Left colon (tissue), 2 donors: Measurements from ENCODE around the gene ZNF784. TPM values are rescaled to one million over a fixed set of nuclear protein-coding genes. Genes with fewer than 3 reads are reported as not detected.
"Not testable (repeated sequence)": the region's sequence is repeated elsewhere in the genome, so short reads cannot be mapped to it uniquely, and the experiment has no call there.

Experiments used
- ATAC-seq: fragments of 200-7000 bp; cut with Tn5 transposase; one replicate; pipeline ENCODE4 v1.9.1; 2020; ENCODE audit warnings: mild to moderate bottlenecking, moderate library complexity
- DNase-seq, 2 donors: peaks; one replicate each; pipeline ENCODE4 v3.0.0-alpha.2; 2020
- intact Hi-C, 2 donors: fragments of 100-400 bp; cut with DNase I in 1 of 2; cut with micrococcal nuclease in 1 of 2; formaldehyde crosslinking; loops; one replicate each; pipeline versions ENCODE4 v1.11.2 to v1.14.0; 2022; cut with DNase I, micrococcal nuclease
- total RNA-seq, 2 donors: library from RNA; stranded (reverse); fragmentation: NEBNext Ultra II Directional; extraction: Animal tissue kit (Norgen Biotek cat#: 25700); gene quantifications; one replicate each; pipeline ENCODE4 v1.2.1, GENCODE V29; 2021
- donor health status: DM: no; HTN: no; CAD: no.
- donor health status: DM: yes; HTN: yes; CAD: no.

The ZNF784 gene
- total RNA-seq, 2 donors from 2014 or later = 8.6 to 11.6 TPM

DNA sequence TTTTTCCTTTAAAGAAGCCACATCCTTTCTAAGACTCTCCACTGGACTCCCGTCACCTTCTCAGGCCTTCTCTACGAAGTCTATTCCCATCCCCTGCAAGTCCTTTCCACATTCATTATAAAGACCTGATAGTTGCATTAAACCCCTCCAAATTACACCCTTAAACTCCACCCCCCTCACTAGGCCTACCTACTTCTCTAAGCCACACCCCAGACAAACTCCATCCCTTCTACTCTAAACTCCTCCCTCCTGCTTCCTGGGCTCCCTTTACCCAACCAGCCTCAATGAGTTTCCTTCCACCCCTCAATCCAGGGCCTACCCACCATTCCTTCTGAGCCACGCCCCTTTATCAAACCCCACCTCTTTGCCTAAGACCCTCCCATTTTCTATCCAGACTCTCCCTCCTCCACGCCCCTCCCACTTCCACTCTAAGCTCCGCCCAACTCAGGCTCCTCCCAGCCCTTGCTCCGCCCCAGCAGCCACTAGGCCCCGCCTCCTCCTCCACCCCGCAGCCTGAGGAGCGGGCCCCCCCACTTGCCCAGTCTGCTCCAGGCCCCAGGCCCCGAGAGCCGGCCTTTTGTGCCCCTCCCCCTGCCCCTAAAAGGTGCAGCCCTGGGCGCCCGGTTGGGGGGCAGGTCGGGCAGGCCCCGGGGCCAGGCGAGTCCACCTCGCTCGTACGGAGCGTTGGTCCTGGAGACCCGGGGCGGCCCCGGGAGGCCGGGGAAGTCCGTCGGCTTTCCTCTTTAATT is 25.5 kb downstream of the ZNF784 start:
- intact Hi-C loops = no loop called here
- ATAC-seq = peak; percentile 82
- DNase-seq = peak; percentile 92 to 95

- ATAC-seq (no peak), DNase-seq (no peak)
- intact Hi-C loops = no loop called here
Observed at GRCh38 chr19:55598034-55598433, 26.3 kb downstream of the ZNF784 start.

DNA sequence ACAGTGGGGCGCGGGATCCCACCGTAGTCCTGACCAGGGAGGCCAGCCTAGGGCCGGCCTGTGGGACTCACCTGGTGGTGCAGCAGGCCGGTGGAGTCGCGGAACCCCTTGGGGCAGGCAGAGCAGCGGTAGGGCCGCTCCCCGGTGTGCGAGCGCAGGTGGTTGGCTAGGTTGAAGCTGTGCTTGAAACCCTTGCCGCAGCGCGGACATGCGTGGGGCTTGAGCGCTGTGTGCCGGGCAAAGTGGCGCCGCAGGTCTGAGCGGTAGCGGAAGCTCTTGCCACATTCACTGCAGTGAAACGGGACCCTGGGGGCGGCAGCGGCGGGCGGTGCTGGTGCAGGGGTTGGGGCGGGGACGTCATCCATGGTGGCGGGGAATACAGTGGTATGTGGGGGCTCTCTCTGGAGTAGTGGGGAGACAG is 26.9 kb downstream of the ZNF784 start:
- intact Hi-C loops = no loop called here
- no peak for ATAC-seq

GRCh38 chr19:55596304-55596703 is 28.1 kb downstream of the ZNF784 start:
- intact Hi-C loops = no loop called here
- ATAC-seq (no peak), DNase-seq (no peak)

More for the DNA sequence above, 26.9 kb downstream of the ZNF784 start:
- DNase-seq = no peak

DNA sequence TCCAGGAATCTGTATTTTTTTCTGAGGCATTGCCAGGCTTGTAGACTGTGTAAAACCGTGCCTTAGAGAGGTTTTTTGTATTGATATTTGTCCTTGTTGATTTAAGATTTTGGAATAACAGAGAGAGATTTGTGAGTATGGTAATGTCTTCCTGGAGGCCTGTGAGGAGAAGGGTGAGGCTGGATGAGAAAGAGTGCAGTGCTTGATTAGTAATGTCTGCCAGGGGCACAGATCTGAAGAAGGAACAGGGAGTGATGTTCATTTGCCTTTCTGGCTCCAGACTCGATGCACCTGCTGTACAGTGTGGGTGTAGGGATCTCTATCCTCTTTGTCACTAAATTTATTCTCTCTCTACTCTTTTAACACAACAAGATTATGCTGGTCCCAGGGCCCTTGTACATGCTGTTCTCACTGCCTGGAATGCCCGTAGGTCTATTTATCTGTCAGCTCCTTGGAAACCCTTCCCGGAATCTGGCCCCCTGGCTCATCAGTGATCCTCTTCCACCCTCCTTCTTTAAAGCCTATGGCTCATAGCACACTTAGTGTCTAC is 29.3 kb downstream of the ZNF784 start:
- intact Hi-C loops = no loop called here
- ATAC-seq (no peak), DNase-seq (no peak)

- ATAC-seq = no peak
- intact Hi-C loops = no loop called here
- DNase-seq = no peak
Observed at GRCh38 chr19:55593096-55593772, 31.1 kb downstream of the ZNF784 start.

GRCh38 chr19:55592391-55593090 is 31.8 kb downstream of the ZNF784 start:
- intact Hi-C loops = no loop called here
- ATAC-seq (no peak), DNase-seq (no peak)

- no peak for DNase-seq
- intact Hi-C loops = no loop called here
- no peak for ATAC-seq
Observed at GRCh38 chr19:55591555-55591954, 32.8 kb downstream of the ZNF784 start.

- DNase-seq (no peak), ATAC-seq (peak; percentile 30)
- intact Hi-C loops = no loop called here
Observed at GRCh38 chr19:55590617-55591016, 33.7 kb downstream of the ZNF784 start.

DNA sequence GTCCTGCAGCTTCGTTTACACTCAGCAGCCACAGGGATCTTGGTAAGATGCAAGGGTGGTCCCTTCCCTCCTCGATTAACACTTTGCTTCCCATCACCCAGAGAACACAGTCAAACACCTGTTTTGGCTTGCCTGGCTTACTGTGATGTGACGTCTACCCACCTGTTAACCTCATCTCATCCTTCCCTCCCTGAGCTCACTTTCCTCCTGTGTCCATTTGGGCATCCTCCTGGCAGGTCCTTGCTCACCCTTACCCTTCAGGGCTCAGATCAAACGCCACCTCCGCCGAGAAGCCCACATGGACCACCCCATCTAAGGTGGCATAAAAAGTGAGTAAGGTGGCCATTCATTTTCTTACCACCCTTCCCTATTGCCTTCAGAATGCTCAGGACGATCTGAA is 34.3 kb downstream of the ZNF784 start:
- ATAC-seq = no peak
- intact Hi-C loops = no loop called here
- no peak for DNase-seq

DNA sequence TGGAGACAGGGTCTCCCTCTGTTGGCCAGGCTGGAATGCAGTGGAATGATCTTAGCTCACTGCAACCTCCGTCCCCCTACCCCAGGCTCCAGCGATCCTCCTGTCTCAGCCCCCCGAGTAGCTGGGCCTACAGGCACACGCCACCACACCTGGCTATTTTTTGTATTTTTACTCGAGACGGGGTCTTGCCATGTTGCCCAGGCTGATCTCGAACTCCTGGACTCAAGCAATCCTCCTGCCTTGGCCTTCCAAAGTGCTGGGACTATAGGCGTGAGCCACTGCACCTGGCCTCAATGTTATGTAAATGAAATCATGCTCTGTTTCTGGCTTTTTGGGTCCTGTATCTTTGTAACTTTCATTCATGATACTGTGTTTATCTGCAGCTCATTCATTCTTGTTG is 35.6 kb downstream of the ZNF784 start:
- DNase-seq = no peak
- ATAC-seq = no peak
- intact Hi-C loops = no loop called here

- intact Hi-C loops = no loop called here
- peak; percentile 97 for ATAC-seq
- peak; percentile 96 to 98 for DNase-seq
Observed at GRCh38 chr19:55586976-55587668, 37.2 kb downstream of the ZNF784 start.

GRCh38 chr19:55585658-55586339 is 38.6 kb downstream of the ZNF784 start:
- DNase-seq (peak; percentile 66 to 72), ATAC-seq (peak; percentile 7)
- intact Hi-C loops = no loop called here

- intact Hi-C loops = no loop called here
- no peak for ATAC-seq
- no peak for DNase-seq
Observed at GRCh38 chr19:55584871-55585270, 39.5 kb downstream of the ZNF784 start.

DNA sequence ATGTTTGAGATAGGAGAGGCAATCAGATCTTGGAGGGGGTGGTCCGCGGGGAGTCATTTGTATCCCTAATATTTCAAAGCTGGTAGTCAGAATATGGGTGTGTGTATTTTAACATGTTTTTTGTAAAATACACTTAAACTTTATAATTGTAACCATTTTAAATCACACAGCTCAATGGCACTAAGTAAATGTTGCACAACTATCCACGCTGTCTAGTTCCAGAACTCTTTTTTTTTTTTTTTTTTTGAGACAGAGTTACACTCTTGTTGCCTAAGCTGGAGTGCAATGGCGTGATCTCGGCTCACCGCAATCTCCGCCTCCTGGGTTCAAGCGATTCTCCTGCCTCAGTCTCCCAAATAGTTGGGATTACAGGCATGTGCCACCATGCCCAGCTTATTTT is 40.5 kb downstream of the ZNF784 start:
- ATAC-seq, DNase-seq, intact Hi-C loops: not testable (repeated sequence)

DNA sequence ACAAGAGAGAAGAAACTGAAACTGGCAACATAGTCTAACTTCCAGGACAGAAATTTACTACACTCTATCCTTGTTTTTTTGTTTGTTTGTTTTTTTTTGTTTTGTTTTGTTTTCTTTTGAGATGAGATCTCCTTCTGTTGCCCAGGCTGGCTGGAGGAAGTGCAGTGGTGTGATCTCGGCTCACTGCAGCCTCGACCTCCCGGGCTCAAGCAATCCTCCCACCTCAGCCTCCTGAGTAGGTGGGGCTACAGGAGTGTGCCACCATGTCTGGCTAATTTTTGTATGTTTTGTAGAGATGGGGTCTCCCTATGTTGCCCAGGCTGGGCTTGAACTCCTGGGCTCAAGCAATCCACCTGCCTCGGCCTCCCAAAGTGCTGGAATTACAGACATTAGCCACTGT is 42.1 kb downstream of the ZNF784 start:
- ATAC-seq, intact Hi-C loops, DNase-seq: not testable (repeated sequence)

- intact Hi-C loops = no loop called here
- ATAC-seq (no peak), DNase-seq (no peak)
Observed at GRCh38 chr19:55581823-55582223, 42.5 kb downstream of the ZNF784 start.

DNA sequence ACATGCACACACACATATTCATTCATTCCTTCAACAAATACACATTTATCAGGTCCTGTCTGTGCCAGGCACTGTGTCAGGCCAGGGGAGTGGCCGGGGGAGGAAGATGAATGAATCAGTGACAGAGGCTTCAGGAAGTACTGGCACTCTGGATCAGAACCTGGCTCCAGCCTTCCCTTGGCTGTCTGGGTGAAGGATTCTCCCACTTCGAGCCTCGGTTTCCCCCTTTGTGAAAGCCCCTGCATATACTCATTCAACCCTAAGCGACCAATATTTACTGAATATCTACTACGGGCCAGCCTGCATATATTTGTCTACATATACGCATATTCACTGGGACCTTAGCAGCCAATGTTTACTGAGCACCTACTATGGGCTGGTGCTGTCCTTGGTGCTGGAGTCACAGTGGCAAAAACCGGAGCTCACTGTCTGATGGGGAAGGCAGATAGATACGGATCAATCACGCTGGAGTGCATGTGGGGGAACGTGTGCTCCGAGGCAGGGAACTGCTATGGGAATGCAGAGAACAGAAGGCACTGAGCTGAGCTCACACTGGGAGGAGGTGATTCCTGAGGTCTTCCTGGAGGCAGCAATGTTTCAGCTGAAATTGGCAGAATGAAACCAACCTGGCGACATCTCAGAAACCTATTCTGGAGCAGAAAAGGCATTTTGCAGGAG is 43.1 kb downstream of the ZNF784 start:
- peak; percentile 41 for ATAC-seq
- intact Hi-C loops = no loop called here
- no peak for DNase-seq
